ENCODE results near the gene ACVR2B. TPM values are rescaled to one million over a fixed set of nuclear protein-coding genes. Genes with fewer than 3 reads are reported as not detected.
A peak's percentile ranks its signal among the peaks of the same experiment; 100 is the strongest.

Gene ACVR2B
- total and polyA plus RNA-seq, 10 of the 15 experiments (the other 5 are each of a cell fraction or from before 2014, with no cell fraction given), result 0.27 to 2.9 (median 1.0) TPM

DNA sequence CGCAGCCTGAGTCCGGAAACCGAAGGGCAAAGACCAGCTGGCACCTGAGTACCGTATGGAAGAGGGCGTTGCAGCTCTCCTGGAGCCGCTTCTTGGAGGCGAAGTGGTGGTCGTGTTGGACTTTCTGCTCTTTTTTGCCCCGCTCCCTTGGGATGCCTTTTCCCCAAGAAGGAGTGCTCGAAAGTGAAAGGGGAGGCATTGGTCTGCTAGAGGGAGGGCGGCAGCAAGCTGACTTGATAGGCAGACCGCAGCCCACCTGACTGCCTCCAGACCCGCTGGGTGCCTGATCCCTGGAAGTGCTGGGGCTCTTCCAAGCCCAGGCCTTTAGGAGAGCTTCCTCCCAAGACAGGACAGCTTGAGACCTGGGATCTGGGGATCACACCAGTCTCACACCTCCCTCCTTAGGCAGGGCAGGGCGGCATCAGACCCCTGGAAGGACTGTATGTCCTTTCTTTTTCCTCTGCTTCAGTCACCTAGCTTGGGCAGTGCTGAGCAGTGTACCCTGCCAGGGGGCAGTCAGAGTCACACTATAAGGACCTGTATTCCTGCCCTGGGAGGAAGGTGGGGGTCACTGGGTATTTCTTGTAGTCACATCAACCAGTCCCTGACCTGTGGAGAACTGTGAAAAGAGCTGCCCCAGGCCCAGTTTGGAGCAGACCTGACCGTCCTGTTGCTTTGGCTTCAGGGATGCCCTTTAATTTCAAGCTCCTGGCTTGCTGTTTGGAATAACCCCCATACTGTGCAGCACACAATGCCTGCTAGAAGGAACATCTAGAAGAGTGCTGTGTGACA lies 2.1 kb downstream of the ACVR2B start:
- ChIA-PET CTCF (interaction anchor here (1.0 to 2.1 kb wide), 5 partner anchors 24 to 544 kb away, joined by 3 to 9 read pairs (median 4); partner anchors contain the start of gene XYLB), SMC1A (ENCODE audit: uncharacterized antibody, unreplicated experiment) (interaction anchor here (1.3 kb wide), 1 partner anchor 241 kb away, joined by 3 read pairs; no protein-coding TSS in a partner anchor), RAD21 (ENCODE audit: unreplicated experiment) (interaction anchor here (0.9 to 1.0 kb wide), 2 partner anchors 25 to 110 kb away, joined by 4 read pairs; partner anchors contain the start of gene XYLB), POLR2A (interaction anchor here (0.5 kb wide), 1 partner anchor 57 kb away, joined by 3 read pairs; no protein-coding TSS in a partner anchor)
- peak overlapping the region; percentile 64 for H3K4me3 ChIP-seq
- no peak overlapping the region for H3K27ac ChIP-seq (ENCODE audit: control insufficient read depth, insufficient read depth)
- peak overlapping the region; percentile 99 for H3K4me2 ChIP-seq (ENCODE audit: control insufficient read depth, insufficient read depth)
- 0 out of 2 replicates have a peak, but pooled peaks have one; percentile 45 for TF ChIP-seq EED (IDR thresholded peaks at IDR 0.05; ENCODE audit: low read depth)
- TF ChIP-seq, protein P1, sequence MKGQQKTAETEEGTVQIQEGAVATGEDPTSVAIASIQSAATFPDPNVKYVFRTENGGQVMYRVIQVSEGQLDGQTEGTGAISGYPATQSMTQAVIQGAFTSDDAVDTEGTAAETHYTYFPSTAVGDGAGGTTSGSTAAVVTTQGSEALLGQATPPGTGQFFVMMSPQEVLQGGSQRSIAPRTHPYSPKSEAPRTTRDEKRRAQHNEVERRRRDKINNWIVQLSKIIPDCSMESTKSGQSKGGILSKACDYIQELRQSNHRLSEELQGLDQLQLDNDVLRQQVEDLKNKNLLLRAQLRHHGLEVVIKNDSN (IDR thresholded peaks at IDR 0.05; ENCODE audit: borderline replicate concordance, extremely low read length, insufficient read depth, low read depth, low read length), result peak; percentile 25
- peak; percentile 55; the same call in 1 of the 2 replicates for TF ChIP-seq IKZF1 (conservative IDR thresholded peaks at IDR 0.05)
- TF ChIP-seq, protein P2, sequence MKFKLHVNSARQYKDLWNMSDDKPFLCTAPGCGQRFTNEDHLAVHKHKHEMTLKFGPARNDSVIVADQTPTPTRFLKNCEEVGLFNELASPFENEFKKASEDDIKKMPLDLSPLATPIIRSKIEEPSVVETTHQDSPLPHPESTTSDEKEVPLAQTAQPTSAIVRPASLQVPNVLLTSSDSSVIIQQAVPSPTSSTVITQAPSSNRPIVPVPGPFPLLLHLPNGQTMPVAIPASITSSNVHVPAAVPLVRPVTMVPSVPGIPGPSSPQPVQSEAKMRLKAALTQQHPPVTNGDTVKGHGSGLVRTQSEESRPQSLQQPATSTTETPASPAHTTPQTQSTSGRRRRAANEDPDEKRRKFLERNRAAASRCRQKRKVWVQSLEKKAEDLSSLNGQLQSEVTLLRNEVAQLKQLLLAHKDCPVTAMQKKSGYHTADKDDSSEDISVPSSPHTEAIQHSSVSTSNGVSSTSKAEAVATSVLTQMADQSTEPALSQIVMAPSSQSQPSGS (IDR thresholded peaks at IDR 0.05; ENCODE audit: low read length), result no peak
- TF ChIP-seq MEF2B (IDR thresholded peaks at IDR 0.05; ENCODE audit: partially characterized antibody, poor library complexity, severe bottlenecking), result peak; percentile 20
- TF ChIP-seq, protein P3, sequence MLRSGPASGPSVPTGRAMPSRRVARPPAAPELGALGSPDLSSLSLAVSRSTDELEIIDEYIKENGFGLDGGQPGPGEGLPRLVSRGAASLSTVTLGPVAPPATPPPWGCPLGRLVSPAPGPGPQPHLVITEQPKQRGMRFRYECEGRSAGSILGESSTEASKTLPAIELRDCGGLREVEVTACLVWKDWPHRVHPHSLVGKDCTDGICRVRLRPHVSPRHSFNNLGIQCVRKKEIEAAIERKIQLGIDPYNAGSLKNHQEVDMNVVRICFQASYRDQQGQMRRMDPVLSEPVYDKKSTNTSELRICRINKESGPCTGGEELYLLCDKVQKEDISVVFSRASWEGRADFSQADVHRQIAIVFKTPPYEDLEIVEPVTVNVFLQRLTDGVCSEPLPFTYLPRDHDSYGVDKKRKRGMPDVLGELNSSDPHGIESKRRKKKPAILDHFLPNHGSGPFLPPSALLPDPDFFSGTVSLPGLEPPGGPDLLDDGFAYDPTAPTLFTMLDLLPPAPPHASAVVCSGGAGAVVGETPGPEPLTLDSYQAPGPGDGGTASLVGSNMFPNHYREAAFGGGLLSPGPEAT (IDR thresholded peaks at IDR 0.05; ENCODE audit: low read depth), result 0 out of 2 replicates have a peak, but pooled peaks have one; percentile 24
- 0 out of 2 replicates have a peak, but pooled peaks have one; percentile 29 for TF ChIP-seq LARP7 (IDR thresholded peaks at IDR 0.05)
- TF ChIP-seq RAD51 (IDR thresholded peaks at IDR 0.05), result peak; percentile 39; the same call in 1 of the 2 replicates
- no peak for TF ChIP-seq YBX1 (IDR thresholded peaks at IDR 0.05)
- TF ChIP-seq HCFC1 (IDR thresholded peaks at IDR 0.05; ENCODE audit: low read length), result no peak
- peak; percentile 31 to 37; a peak in 2 of 4 replicates for TF ChIP-seq IKZF2 (IDR thresholded peaks at IDR 0.05)
- BruUV-seq (replicated peaks), result no TSS peak
- H3K4me1 ChIP-seq (ENCODE audit: control insufficient read depth, insufficient read depth, low read length), result peaks cover 15% of the 10 kb centered on the region
- H3K36me3 ChIP-seq (ENCODE audit: control insufficient read depth in 2 of 2, insufficient read depth in 2 of 2, low read length in 1 of 2), result no peaks in the 10 kb centered on the region
- in situ Hi-C loops (cut with MboI), result no loop called here
- H2AFZ ChIP-seq (ENCODE audit: control insufficient read depth, low read depth, low read length), result peak overlapping the region; percentile 74
- intact Hi-C loops (cut with micrococcal nuclease; ENCODE audit: unreplicated experiment), result no loop called here
- ATAC-seq (peak; percentile 35), DNase-seq (ENCODE audit: low read depth, low spot score) (no peak), FAIRE-seq (no peak)
- WGBS (ENCODE audit: insufficient coverage, insufficient replicate concordance, low lambda C conversion rate, missing lambda C conversion rate), result 20% methylated on average over 15 of the region's 15 CpGs
- no peaks in the 10 kb centered on the region; the same call in 1 of the 2 replicates for H3K79me2 ChIP-seq (ENCODE audit: control insufficient read depth, insufficient read depth, low read length)
- H3K9ac ChIP-seq (ENCODE audit: control insufficient read depth, insufficient read depth, low read length), result peak overlapping the region; percentile 47
- no peaks in the 10 kb centered on the region; the same call in 2 of the 3 replicates for H3K9me3 ChIP-seq (replicated peaks; ENCODE audit: control insufficient read depth, insufficient read depth, low read length)
- H4K20me1 ChIP-seq (ENCODE audit: control insufficient read depth, insufficient read depth), result peaks cover 4% of the 10 kb centered on the region; the same call in 1 of the 2 replicates
- H3K27me3 ChIP-seq (replicated peaks in 1 of 2; ENCODE audit: control insufficient read depth in 2 of 2, insufficient read depth in 2 of 2, low read length in 1 of 2), result no peaks in the 10 kb centered on the region; a peak in 1 of 4 replicates
